WERI-Rb-1 (cell line): ENCODE measurements around the gene EYA3.

Experiments used
- DNase-seq: peaks from one replicate; pipeline ENCODE4 v3.0.0-alpha.2; 2020
- H3K27ac ChIP-seq: fragments of 250-450 bp; sonication (Bioruptor Pico); 2 replicates; pipeline ENCODE4 v1.5.1; 2020; ENCODE audit warnings: mild to moderate bottlenecking, moderate library complexity
- H3K27me3 ChIP-seq: fragments of 250-450 bp; sonication (Bioruptor Pico); 2 replicates; pipeline ENCODE4 v1.5.1; 2021; ENCODE audit warnings: mild to moderate bottlenecking, low read depth, moderate library complexity; ENCODE audit not compliant: insufficient read depth, severe bottlenecking
- H3K36me3 ChIP-seq: fragments of 250-450 bp; sonication (Bioruptor Pico); 2 replicates; pipeline ENCODE4 v1.5.1; 2020; ENCODE audit warnings: mild to moderate bottlenecking, moderate library complexity
- H3K4me3 ChIP-seq: 2 replicates; pipeline ENCODE4 v1.5.1; 2011; ENCODE audit warnings: low read depth, mild to moderate bottlenecking, control low read depth, low read length
- H3K9me3 ChIP-seq: fragments of 250-450 bp; sonication (Bioruptor Pico); 2 replicates; pipeline ENCODE4 v1.5.1; 2021; ENCODE audit warnings: mild to moderate bottlenecking, moderate library complexity; ENCODE audit not compliant: severe bottlenecking
- CTCF ChIP-seq: IDR thresholded peaks from 2 replicates; pipeline ENCODE4 v1.5.1; 2011; ENCODE audit warnings: low read depth, mild to moderate bottlenecking, control low read depth, inconsistent platforms, low read length

Gene EYA3

DNA sequence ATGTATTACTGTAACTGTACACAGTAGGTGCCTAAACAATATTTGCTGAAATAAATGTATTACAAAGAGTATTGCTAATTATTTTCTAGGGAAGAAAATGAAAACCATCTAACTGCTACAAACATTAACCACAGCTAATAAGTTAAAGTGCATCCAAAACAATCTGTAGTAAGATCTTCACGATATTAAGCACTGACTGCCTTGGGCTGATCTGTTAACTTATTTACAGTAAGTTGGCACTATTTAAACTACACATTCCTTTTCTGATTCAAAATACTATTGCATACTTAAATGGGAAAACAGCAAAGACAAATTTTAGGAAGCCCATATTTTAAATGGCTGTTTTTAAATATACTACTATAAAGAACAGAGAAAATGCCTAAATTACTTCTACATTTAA, 4.5 kb downstream of the EYA3 start:
- DNase-seq, result no peak
- peaks cover 7% of the 10 kb centered on the region; the same call in 1 of the 2 replicates for H3K36me3 ChIP-seq
- no peaks in the 10 kb centered on the region for H3K9me3 ChIP-seq
- H3K4me3 ChIP-seq, result no peak overlapping the region
- TF ChIP-seq CTCF, result no peak
- no peaks in the 10 kb centered on the region for H3K27me3 ChIP-seq
- no peak overlapping the region for H3K27ac ChIP-seq

DNA sequence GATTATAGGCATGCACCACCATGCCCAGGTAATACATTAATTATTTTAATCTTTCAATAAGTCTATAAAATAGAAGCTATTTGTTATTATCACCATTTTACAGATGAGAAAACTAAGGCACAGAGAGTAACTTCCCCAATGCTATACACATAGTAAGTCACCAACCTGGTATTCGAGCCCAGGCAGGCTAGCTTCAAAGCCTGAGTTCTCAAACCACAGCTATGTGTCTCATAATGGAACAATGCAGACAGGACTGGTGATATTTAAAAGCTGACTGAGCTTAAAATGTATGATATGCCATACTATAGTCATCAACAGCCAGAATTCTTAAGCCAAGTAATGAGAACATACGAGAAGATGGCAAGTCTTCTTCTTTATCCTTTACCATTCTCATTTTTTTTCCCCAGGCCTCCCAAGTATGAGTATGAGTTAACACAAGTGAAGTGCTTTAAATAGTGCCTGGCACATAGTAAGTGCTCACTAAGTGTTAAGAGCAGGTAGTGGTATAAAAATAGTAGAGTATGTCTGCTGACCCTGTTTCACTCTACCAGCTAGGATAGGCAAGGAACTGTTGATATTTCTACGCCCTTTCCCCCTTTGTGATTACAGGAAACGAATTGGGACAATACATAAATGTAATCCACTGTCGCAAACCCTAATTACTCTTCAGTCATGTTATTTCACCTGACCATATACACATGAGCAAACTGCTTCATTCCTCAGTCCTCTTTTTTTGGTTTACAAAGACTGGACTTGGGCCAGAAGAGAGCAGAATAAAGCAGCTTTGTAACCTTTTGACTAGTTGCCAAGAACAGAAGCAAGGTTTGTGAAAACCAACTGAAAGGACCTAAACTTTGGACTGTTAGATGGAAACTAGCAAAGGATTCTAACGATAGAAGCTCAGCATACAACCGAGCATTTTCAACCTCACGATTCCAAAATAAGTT, 9.5 kb downstream of the EYA3 start:
- Histone ChIP-seq H3K36me3 (peaks cover 12% of the 10 kb centered on the region), H3K27ac (no peak overlapping the region), H3K4me3 (no peak overlapping the region), H3K27me3 (no peaks in the 10 kb centered on the region), H3K9me3 (no peaks in the 10 kb centered on the region)
- no peak for DNase-seq
- TF ChIP-seq CTCF, result no peak

- DNase-seq, result no peak
Observed at GRCh38 chr1:28078262-28078661, 10.1 kb downstream of the EYA3 start.

DNA sequence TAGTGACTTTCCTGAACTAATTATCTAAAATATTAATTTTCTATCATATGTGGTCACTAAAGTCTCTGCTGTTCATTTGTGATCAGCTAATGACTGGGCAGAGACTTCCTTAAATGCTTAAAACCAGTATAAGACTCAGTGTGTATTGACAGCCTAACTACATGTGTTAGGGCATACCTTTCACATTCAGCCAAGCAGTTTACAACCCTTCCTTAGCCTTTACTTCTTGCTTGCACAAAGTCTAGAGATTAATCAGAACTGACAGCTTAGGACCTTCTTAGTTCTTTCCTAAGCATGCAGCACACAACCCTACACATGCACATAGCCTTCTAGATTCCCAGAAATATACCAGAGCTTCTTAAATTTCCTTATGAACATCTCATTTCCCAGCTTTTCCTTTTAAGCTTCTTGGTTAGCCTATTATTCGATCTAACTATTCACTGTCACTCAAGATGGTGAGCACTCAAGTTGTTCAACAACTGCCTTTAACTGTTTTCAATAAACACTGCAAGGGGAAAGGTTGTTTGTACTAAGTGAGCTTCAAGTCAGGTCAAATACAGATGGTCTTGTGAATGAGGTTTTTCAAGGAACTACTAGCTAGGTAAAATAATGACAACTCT, 13.4 kb downstream of the EYA3 start:
- no peak for TF ChIP-seq CTCF
- DNase-seq, result no peak
- no peaks in the 10 kb centered on the region for H3K27me3 ChIP-seq
- no peak overlapping the region for H3K27ac ChIP-seq
- H3K36me3 ChIP-seq, result peaks cover 7% of the 10 kb centered on the region
- no peaks in the 10 kb centered on the region for H3K9me3 ChIP-seq
- no peak overlapping the region for H3K4me3 ChIP-seq

More at GRCh38 chr1:28078262-28078661, 10.1 kb downstream of the EYA3 start:
- Histone ChIP-seq H3K9me3 (no peaks in the 10 kb centered on the region), H3K4me3 (no peak overlapping the region), H3K27me3 (no peaks in the 10 kb centered on the region), H3K36me3 (peaks cover 12% of the 10 kb centered on the region), H3K27ac (no peak overlapping the region)
- TF ChIP-seq CTCF, result no peak

- Histone ChIP-seq H3K27ac (no peak overlapping the region), H3K4me3 (no peak overlapping the region), H3K9me3 (no peaks in the 10 kb centered on the region), H3K36me3 (peaks cover 5% of the 10 kb centered on the region), H3K27me3 (no peaks in the 10 kb centered on the region)
- no peak for DNase-seq
- no peak for TF ChIP-seq CTCF
Observed at GRCh38 chr1:28073867-28074266, 14.5 kb downstream of the EYA3 start.
